HG03354 (cell line): Measurements from ENCODE around the gene CDH15.

Source experiments
- ATAC-seq: cut with Tn5 transposase; IDR thresholded peaks from one replicate; pipeline ENCODE4 v1.9.1; 2021; ENCODE audit warnings: mild to moderate bottlenecking; ENCODE audit not compliant: unreplicated experiment, poor library complexity, severe bottlenecking

The CDH15 gene

GRCh38 chr16:89140401-89140800 lies 31.1 kb upstream of the CDH15 start:
- ATAC-seq = no peak

- ATAC-seq = no peak
Measured at GRCh38 chr16:89140981-89141883, 30.3 kb upstream of the CDH15 start.

- ATAC-seq = no peak
Measured at GRCh38 chr16:89141884-89142267, 29.7 kb upstream of the CDH15 start.

- ATAC-seq = no peak
Measured at GRCh38 chr16:89142474-89143195, 28.9 kb upstream of the CDH15 start.

GRCh38 chr16:89143201-89143741 lies 28.3 kb upstream of the CDH15 start:
- ATAC-seq = no peak

GRCh38 chr16:89143911-89144675 lies 27.5 kb upstream of the CDH15 start:
- ATAC-seq = no peak

GRCh38 chr16:89144681-89145080 lies 26.9 kb upstream of the CDH15 start:
- no peak for ATAC-seq

- ATAC-seq = no peak
Measured at GRCh38 chr16:89145406-89146161, 26.0 kb upstream of the CDH15 start.

GRCh38 chr16:89146211-89147005 lies 25.1 kb upstream of the CDH15 start:
- ATAC-seq = no peak

GRCh38 chr16:89147085-89147817 lies 24.3 kb upstream of the CDH15 start:
- ATAC-seq = no peak

GRCh38 chr16:89149386-89149785 lies 22.2 kb upstream of the CDH15 start:
- no peak for ATAC-seq

- ATAC-seq = no peak
Measured at GRCh38 chr16:89150090-89150835, 21.3 kb upstream of the CDH15 start.

GRCh38 chr16:89150981-89151380 lies 20.6 kb upstream of the CDH15 start:
- no peak for ATAC-seq

GRCh38 chr16:89152831-89153700 lies 18.5 kb upstream of the CDH15 start:
- ATAC-seq = no peak

GRCh38 chr16:89153848-89154271 lies 17.7 kb upstream of the CDH15 start:
- ATAC-seq = no peak

GRCh38 chr16:89154390-89155183 lies 17.0 kb upstream of the CDH15 start:
- no peak for ATAC-seq
